HG03025 (cell line): ENCODE measurements around the gene ZNF660.
"Not testable (repeated sequence)": the region's sequence is repeated elsewhere in the genome, so short reads cannot be mapped to it uniquely, and the experiment has no call there.

ENCODE experiments used
- ATAC-seq: cut with Tn5 transposase; IDR thresholded peaks from one replicate; pipeline ENCODE4 v1.9.1; 2021; ENCODE audit warnings: mild to moderate bottlenecking, moderate library complexity; ENCODE audit not compliant: unreplicated experiment, low FRiP score

Gene ZNF660

GRCh38 chr3:44584646-44585501, at the start of gene ZNF660:
Gene ZNF660, plus strand, starts transcription at chr3:44584964. Its CDS starts 9,230 bp downstream, at chr3:44594194.
- ATAC-seq: no peak

- no peak for ATAC-seq
Measured at GRCh38 chr3:44535364-44535763, 49.4 kb upstream of the ZNF660 start.

- ATAC-seq: not testable (repeated sequence)
Measured at GRCh38 chr3:44544811-44545210, 40.0 kb upstream of the ZNF660 start.

GRCh38 chr3:44554626-44555592, 29.9 kb upstream of the ZNF660 start, which contains the start of gene ZKSCAN7:
Gene ZKSCAN7, plus strand, starts transcription at chr3:44555193. Its CDS starts 1,855 bp downstream, at chr3:44557048.
- ATAC-seq: peak; percentile 77

GRCh38 chr3:44555723-44556122, 29.0 kb upstream of the ZNF660 start:
- ATAC-seq: no peak

- no peak for ATAC-seq
Measured at GRCh38 chr3:44557074-44557473, 27.7 kb upstream of the ZNF660 start.

GRCh38 chr3:44561076-44561475, 23.7 kb upstream of the ZNF660 start:
- ATAC-seq: no peak

GRCh38 chr3:44562147-44562546, 22.6 kb upstream of the ZNF660 start:
- no peak for ATAC-seq

- ATAC-seq: no peak
Measured at GRCh38 chr3:44568561-44568960, 16.2 kb upstream of the ZNF660 start.

GRCh38 chr3:44571024-44571423, 13.7 kb upstream of the ZNF660 start:
- ATAC-seq: no peak

GRCh38 chr3:44576613-44577012, 8.2 kb upstream of the ZNF660 start:
- ATAC-seq: no peak

GRCh38 chr3:44577354-44577952, 7.3 kb upstream of the ZNF660 start:
- not testable (repeated sequence) for ATAC-seq

- ATAC-seq: not testable (repeated sequence)
Measured at GRCh38 chr3:44578316-44578715, 6.4 kb upstream of the ZNF660 start.

GRCh38 chr3:44578924-44579515, 5.7 kb upstream of the ZNF660 start:
- ATAC-seq: not testable (repeated sequence)

- ATAC-seq: not testable (repeated sequence)
Measured at GRCh38 chr3:44579749-44580148, 5.0 kb upstream of the ZNF660 start.

GRCh38 chr3:44580971-44581370, 3.8 kb upstream of the ZNF660 start:
- ATAC-seq: not testable (repeated sequence)

- ATAC-seq: no peak
Measured at GRCh38 chr3:44596621-44597020, 11.9 kb downstream of the ZNF660 start.

GRCh38 chr3:44601749-44602148, 17.0 kb downstream of the ZNF660 start:
- no peak for ATAC-seq

GRCh38 chr3:44612678-44613077, 27.9 kb downstream of the ZNF660 start:
- no peak for ATAC-seq
